IMR-90 (cell line): ENCODE results near the gene RASAL1. TPM values are rescaled to one million over a fixed set of nuclear protein-coding genes. Genes with fewer than 3 reads are reported as not detected.

Experiments used
- ATAC-seq: fragments of 200-7000 bp; cut with Tn5 transposase; 2 replicates; pipeline ENCODE4 v1.9.1; 2020; ENCODE audit warnings: low read depth, mild to moderate bottlenecking, moderate library complexity
- BruUV-seq: library from RNA; stranded (reverse); fragments of 400-500 nt; replicated peaks from 2 replicates; lab custom pipeline; 2021; lab: Mats Ljungman, UMichigan
- CTCF ChIA-PET: fragments of 300-600 bp; formaldehyde crosslinking; extraction: SDS; loops from one replicate; lab custom pipeline; 2021; ENCODE audit warnings: antibody characterized with exemption; lab: Yijun Ruan, JAX
- POLR2A ChIA-PET: fragments of 300-600 bp; sonication (Branson Sonifier 250); formaldehyde crosslinking; loops from one replicate; lab custom pipeline; 2022; ENCODE audit warnings: antibody characterized with exemption; ENCODE audit not compliant: unreplicated experiment; lab: Charles Lee
- DNase-seq: peaks from one replicate; pipeline ENCODE4 v3.0.0; 2013
- H2AFZ ChIP-seq: replicated peaks from 2 replicates; pipeline ENCODE3; 2013; ENCODE audit warnings: low read length, mild to moderate bottlenecking; ENCODE audit not compliant: poor library complexity
- H2AK5ac ChIP-seq: 2 replicates; pipeline ENCODE4 v1.6.1; 2013; ENCODE audit warnings: low read depth, low read length, inconsistent platforms
- H2AK9ac ChIP-seq: replicated peaks from 2 replicates; pipeline ENCODE3; 2013; ENCODE audit warnings: mild to moderate bottlenecking, low read depth, low read length, moderate library complexity; ENCODE audit not compliant: poor library complexity
- H2BK120ac ChIP-seq: 2 replicates; pipeline ENCODE4 v1.6.1; 2013; ENCODE audit warnings: low read depth, low read length, inconsistent platforms
- H2BK15ac ChIP-seq: 3 replicates; pipeline ENCODE4 v1.6.1; 2013; ENCODE audit warnings: low read depth, low read length, inconsistent platforms
- H2BK20ac ChIP-seq: 2 replicates; pipeline ENCODE4 v1.6.1; 2013; ENCODE audit warnings: low read depth, mild to moderate bottlenecking, inconsistent platforms, low read length, moderate library complexity
- H2BK5ac ChIP-seq: 2 replicates; pipeline ENCODE4 v1.6.1; 2013; ENCODE audit warnings: mild to moderate bottlenecking, low read depth, low read length, inconsistent platforms; ENCODE audit not compliant: poor library complexity, severe bottlenecking
- H3K14ac ChIP-seq: replicated peaks from 2 replicates; pipeline ENCODE4 v1.6.1; 2013; ENCODE audit warnings: low read depth, low read length, inconsistent platforms
- H3K18ac ChIP-seq: 2 replicates; pipeline ENCODE4 v1.6.1; 2013; ENCODE audit warnings: low read depth, low read length, control low read depth
- H3K23ac ChIP-seq: 2 replicates; pipeline ENCODE4 v1.6.1; 2013; ENCODE audit warnings: low read depth, low read length, inconsistent platforms
- H3K27ac ChIP-seq: 2 replicates; pipeline ENCODE4 v1.5.1; 2013; ENCODE audit warnings: mild to moderate bottlenecking, control low read depth, low read length; ENCODE audit not compliant: insufficient read depth
- H3K27me3 ChIP-seq: 2 replicates; pipeline ENCODE4 v1.6.1; 2013; ENCODE audit warnings: low read length; ENCODE audit not compliant: control insufficient read depth, insufficient read depth
- H3K36me3 ChIP-seq: 2 replicates; pipeline ENCODE4 v1.6.1; 2013; ENCODE audit warnings: low read length, mixed read lengths; ENCODE audit not compliant: control insufficient read depth, insufficient read depth
- H3K4ac ChIP-seq: 2 replicates; pipeline ENCODE4 v1.6.1; 2013; ENCODE audit warnings: low read depth, low read length, inconsistent platforms
- H3K4me1 ChIP-seq: 2 replicates; pipeline ENCODE4 v1.6.1; 2013; ENCODE audit warnings: low read length, mixed read lengths; ENCODE audit not compliant: control insufficient read depth, insufficient read depth
- H3K4me2 ChIP-seq: 2 replicates; pipeline ENCODE4 v1.6.1; 2013; ENCODE audit warnings: low read depth, mild to moderate bottlenecking, control low read depth, low read length, moderate library complexity
- H3K4me3 ChIP-seq: 2 replicates; pipeline ENCODE4 v1.5.1; 2013; ENCODE audit warnings: low read depth, mild to moderate bottlenecking, control low read depth, low read length, moderate library complexity; ENCODE audit not compliant: insufficient read depth
- H3K56ac ChIP-seq: 2 replicates; pipeline ENCODE4 v1.6.1; 2013; ENCODE audit warnings: low read length, inconsistent platforms; ENCODE audit not compliant: insufficient read depth; ENCODE audit errors: extremely low read depth
- H3K79me1 ChIP-seq, 2 experiments: 2 replicates each; pipeline ENCODE4 v1.6.1; 2013; ENCODE audit warnings: low read length in 2 of 2, inconsistent platforms in 1 of 2, low read depth in 1 of 2
- H3K9ac ChIP-seq: 2 replicates; pipeline ENCODE4 v1.6.1; 2013; ENCODE audit warnings: low read depth, low read length, control low read depth
- H3K9me1 ChIP-seq: 2 replicates; pipeline ENCODE4 v1.6.1; 2013; ENCODE audit warnings: low read length, inconsistent platforms; ENCODE audit not compliant: insufficient read depth
- H3K9me3 ChIP-seq: 2 replicates; pipeline ENCODE4 v1.6.1; 2013; ENCODE audit warnings: low read length; ENCODE audit not compliant: control insufficient read depth, insufficient read depth
- H4K20me1 ChIP-seq: 2 replicates; pipeline ENCODE4 v1.6.1; 2013; ENCODE audit warnings: low read length, inconsistent platforms; ENCODE audit not compliant: insufficient read depth
- H4K5ac ChIP-seq: 2 replicates; pipeline ENCODE4 v1.6.1; 2013; ENCODE audit warnings: mild to moderate bottlenecking, low read depth, low read length, control low read depth
- H4K8ac ChIP-seq, 2 experiments: 2 replicates each; pipeline ENCODE4 v1.6.1; 2013; ENCODE audit warnings: low read depth in 2 of 2, low read length in 2 of 2, control low read depth in 1 of 2, inconsistent platforms in 1 of 2
- H4K91ac ChIP-seq: 2 replicates; pipeline ENCODE4 v1.6.1; 2013; ENCODE audit warnings: low read depth, low read length, inconsistent platforms; ENCODE audit not compliant: insufficient read depth
- BHLHE40 ChIP-seq: fragments of 150-350 bp; IDR thresholded peaks from 2 replicates; pipeline ENCODE4 v1.6.1; 2016; ENCODE audit warnings: mild to moderate bottlenecking, low read depth, low read length
- CEBPB ChIP-seq: IDR thresholded peaks from 2 replicates; pipeline ENCODE4 v1.6.1; 2012; ENCODE audit warnings: low read depth, low read length, improper control_type of control experiment
- CHD1 ChIP-seq: IDR thresholded peaks from 2 replicates; pipeline ENCODE4 v1.6.1; 2012; ENCODE audit warnings: low read depth, low read length, improper control_type of control experiment
- CTCF ChIP-seq: conservative IDR thresholded peaks from 2 replicates; pipeline ENCODE4 v1.5.1; 2012; ENCODE audit warnings: mild to moderate bottlenecking, low read depth, low read length, improper control_type of control experiment
- FOS ChIP-seq: fragments of 150-350 bp; IDR thresholded peaks from 2 replicates; pipeline ENCODE4 v1.6.1; 2016; ENCODE audit warnings: low read depth, low read length
- MAFK ChIP-seq: IDR thresholded peaks from 2 replicates; pipeline ENCODE4 v1.6.1; 2012; ENCODE audit warnings: low read depth, low read length, improper control_type of control experiment
- MAZ ChIP-seq: IDR thresholded peaks from 2 replicates; pipeline ENCODE4 v1.6.1; 2012; ENCODE audit warnings: low read depth, mild to moderate bottlenecking, low read length, improper control_type of control experiment, moderate library complexity, borderline replicate concordance
- MXI1 ChIP-seq: IDR thresholded peaks from 2 replicates; pipeline ENCODE4 v1.6.1; 2012; ENCODE audit warnings: low read depth, mild to moderate bottlenecking, low read length, moderate library complexity, borderline replicate concordance
- NFE2L2 ChIP-seq: fragments of 150-350 bp; IDR thresholded peaks from 2 replicates; pipeline ENCODE4 v1.6.1; 2016; ENCODE audit warnings: low read depth, mild to moderate bottlenecking, low read length
- POLR2A ChIP-seq: IDR thresholded peaks from 2 replicates; pipeline ENCODE4 v1.6.1; 2012; ENCODE audit warnings: mild to moderate bottlenecking, low read depth, low read length
- RAD21 ChIP-seq: IDR thresholded peaks from 2 replicates; pipeline ENCODE4 v1.6.1; 2012; ENCODE audit warnings: low read length, improper control_type of control experiment
- RCOR1 ChIP-seq: IDR thresholded peaks from 2 replicates; pipeline ENCODE4 v1.6.1; 2012; ENCODE audit warnings: mild to moderate bottlenecking, low read length, improper control_type of control experiment; ENCODE audit not compliant: insufficient replicate concordance
- RFX5 ChIP-seq: IDR thresholded peaks from 2 replicates; pipeline ENCODE4 v1.8.0; 2012; ENCODE audit warnings: low read depth, mild to moderate bottlenecking, low read length, moderate library complexity
- SMC3 ChIP-seq: fragments of 150-350 bp; IDR thresholded peaks from 2 replicates; pipeline ENCODE4 v1.6.1; 2016; ENCODE audit warnings: low read depth, mild to moderate bottlenecking, antibody characterized with exemption, low read length, moderate library complexity
- WGBS, 2 experiments: methylation state at CpG; one replicate each; pipeline versions ENCODE4 v1.1.5 to v1.1.7; 2013; ENCODE audit warnings: missing lambda C conversion rate in 2 of 2; ENCODE audit not compliant: insufficient read length in 1 of 2; ENCODE audit errors: extremely low coverage in 2 of 2; 5-methylcytosine and 5-hydroxymethylcytosine counted together
- dilution Hi-C: fragments of 300-500 bp; cut with HindIII; formaldehyde crosslinking; loops from one replicate; pipeline ENCODE4 v1.14.3; 2018; ENCODE audit warnings: low sequenced_read_pairs; ENCODE audit not compliant: unreplicated experiment
- in situ Hi-C: fragments of 300-500 bp; cut with MboI; formaldehyde crosslinking; loops from 3 replicates; pipeline ENCODE4 v1.14.3; 2019; ENCODE audit warnings: low sequenced_read_pairs, inconsistent platforms, mixed read lengths
- intact Hi-C: fragments of 100-400 bp; cut with micrococcal nuclease; formaldehyde crosslinking; loops from 2 replicates; pipeline ENCODE4 v1.10.0; 2022
- polyA plus RNA-seq, 3 experiments: library from polyadenylated mRNA; depleted of rRNA; stranded (reverse); fragments of >200 nt; gene quantifications; 2 replicates each; pipeline ENCODE4 v1.2.3, GENCODE V29; 2012; ENCODE audit warnings: low replicate concordance in 1 of 3
- total RNA-seq: library from RNA; depleted of rRNA; stranded (reverse); fragments of >200 nt; gene quantifications from 2 replicates; pipeline ENCODE4 v1.2.3, GENCODE V29; 2012
- TF ChIP-seq, protein P1 (sequence below): fragments of 150-350 bp; IDR thresholded peaks from 2 replicates; pipeline ENCODE4 v1.6.1; 2016; ENCODE audit warnings: low read depth, mild to moderate bottlenecking, low read length, moderate library complexity, borderline replicate concordance
- TF ChIP-seq, protein P2 (sequence below): fragments of 150-350 bp; IDR thresholded peaks from 2 replicates; pipeline ENCODE4 v1.6.1; 2017; ENCODE audit warnings: mild to moderate bottlenecking, antibody characterized with exemption, low read length, low read depth

Gene RASAL1
- total and polyA plus RNA-seq, 2 of the 4 experiments (the other 2 are of a cell fraction), result not detected

- intact Hi-C loops, result no loop called here
- Histone ChIP-seq H3K36me3 (peaks cover 39% of the 10 kb centered on the region), H4K5ac (no peak overlapping the region), H4K20me1 (peaks cover 3% of the 10 kb centered on the region; the same call in 1 of the 2 replicates), H3K9ac (no peak overlapping the region), H2BK20ac (no peak overlapping the region), H2BK15ac (no peak overlapping the region), H3K4me3 (no peak overlapping the region), H3K18ac (no peak overlapping the region), H2AK5ac (no peak overlapping the region), H3K14ac (no peak overlapping the region), H3K79me1 (no peaks in the 10 kb centered on the region), H2AK9ac (no peak overlapping the region), H4K91ac (no peak overlapping the region), H3K4me2 (no peak overlapping the region), H2AFZ (no peak overlapping the region), H4K8ac (no peak overlapping the region), H3K4ac (no peak overlapping the region), H3K56ac (no peak overlapping the region), H3K9me3 (no peaks in the 10 kb centered on the region), H3K4me1 (peaks cover 8% of the 10 kb centered on the region), H3K27me3 (peaks cover 8% of the 10 kb centered on the region), H2BK120ac (no peak overlapping the region), H3K27ac (no peak overlapping the region), H3K23ac (no peak overlapping the region), H3K9me1 (peaks cover 4% of the 10 kb centered on the region; the same call in 1 of the 2 replicates), H2BK5ac (no peak overlapping the region)
- ATAC-seq, result no peak
- in situ Hi-C loops, result no loop called here
- WGBS, 2 experiments, result no CpG with 5 or more reads among the region's 7 CpGs
- no peak for DNase-seq
- no TSS peak for BruUV-seq
- TF ChIP-seq RFX5 (no peak), NFE2L2 (no peak), CEBPB (no peak), RCOR1 (no peak), CHD1 (no peak), MAZ (no peak), RAD21 (no peak), POLR2A (no peak), FOS (no peak), SMC3 (no peak), CTCF (no peak), MAFK (no peak), MXI1 (no peak), BHLHE40 (no peak)
- TF ChIP-seq, protein P1, sequence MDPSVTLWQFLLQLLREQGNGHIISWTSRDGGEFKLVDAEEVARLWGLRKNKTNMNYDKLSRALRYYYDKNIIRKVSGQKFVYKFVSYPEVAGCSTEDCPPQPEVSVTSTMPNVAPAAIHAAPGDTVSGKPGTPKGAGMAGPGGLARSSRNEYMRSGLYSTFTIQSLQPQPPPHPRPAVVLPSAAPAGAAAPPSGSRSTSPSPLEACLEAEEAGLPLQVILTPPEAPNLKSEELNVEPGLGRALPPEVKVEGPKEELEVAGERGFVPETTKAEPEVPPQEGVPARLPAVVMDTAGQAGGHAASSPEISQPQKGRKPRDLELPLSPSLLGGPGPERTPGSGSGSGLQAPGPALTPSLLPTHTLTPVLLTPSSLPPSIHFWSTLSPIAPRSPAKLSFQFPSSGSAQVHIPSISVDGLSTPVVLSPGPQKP, result no peak
- TF ChIP-seq, protein P2, sequence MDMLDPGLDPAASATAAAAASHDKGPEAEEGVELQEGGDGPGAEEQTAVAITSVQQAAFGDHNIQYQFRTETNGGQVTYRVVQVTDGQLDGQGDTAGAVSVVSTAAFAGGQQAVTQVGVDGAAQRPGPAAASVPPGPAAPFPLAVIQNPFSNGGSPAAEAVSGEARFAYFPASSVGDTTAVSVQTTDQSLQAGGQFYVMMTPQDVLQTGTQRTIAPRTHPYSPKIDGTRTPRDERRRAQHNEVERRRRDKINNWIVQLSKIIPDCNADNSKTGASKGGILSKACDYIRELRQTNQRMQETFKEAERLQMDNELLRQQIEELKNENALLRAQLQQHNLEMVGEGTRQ, result no peak
- CTCF ChIA-PET, result interaction anchor here (0.5 kb wide), 1 partner anchor 12 kb away, joined by 3 read pairs; no protein-coding TSS in a partner anchor
- POLR2A ChIA-PET, result no interaction called here
- dilution Hi-C loops, result no loop called here
Observed at GRCh38 chr12:113159937-113160336, 24.4 kb upstream of the RASAL1 start.
